ENCODE data around the gene NHSL2. TPM values are rescaled to one million over a fixed set of nuclear protein-coding genes. Genes with fewer than 3 reads are reported as not detected.
A peak's percentile ranks its signal among the peaks of the same experiment; 100 is the strongest.

NHSL2 gene
- total RNA-seq, 4 donors from 2014 or later: 10.4 to 31.4 (median 17.7) TPM

GRCh38 chrX:72125331-72126047, 214.8 kb downstream of the NHSL2 start:
- Histone ChIP-seq H3K4me3 (no peak overlapping the region), H3K27ac (replicated peaks in 1 of 4) (peak overlapping the region; percentile 79 to 83 (median 80)), H3K36me3 (no peaks in the 10 kb centered on the region), H3K9me3 (no peaks in the 10 kb centered on the region), H3K27me3 (peaks cover 0 to 3% (median 0%) of the 10 kb centered on the region in 4 donors), H3K4me1 (peaks cover 37 to 98% (median 95%) of the 10 kb centered on the region in 4 donors)
- WGBS: 33% methylated on average over 3 of the region's 6 CpGs
- TF ChIP-seq POLR2A (IDR thresholded peaks at IDR 0.05; ENCODE audit: low read depth) (no peak), CTCF (IDR thresholded peaks at IDR 0.05) (peak in 1 of 3 experiments; percentile 5), EP300 (IDR thresholded peaks at IDR 0.05) (no peak)
- no peak for DNase-seq (ENCODE audit: extremely low spot score)
- intact Hi-C loops (cut with DNase I): loop anchor here (2.0 kb wide), 1 partner anchor 107 kb away; no protein-coding TSS in a partner anchor

GRCh38 chrX:72126048-72126415, 215.4 kb downstream of the NHSL2 start:
- Histone ChIP-seq H3K27ac (replicated peaks in 1 of 4) (peak overlapping the region; percentile 79 to 83 (median 80)), H3K9me3 (no peaks in the 10 kb centered on the region), H3K4me1 (peaks cover 32 to 98% (median 95%) of the 10 kb centered on the region in 4 donors), H3K27me3 (peaks cover 0 to 3% (median 0%) of the 10 kb centered on the region in 4 donors), H3K4me3 (no peak overlapping the region), H3K36me3 (no peaks in the 10 kb centered on the region)
- no peak for DNase-seq (ENCODE audit: extremely low spot score)
- 39% methylated on average over 3 of the region's 3 CpGs for WGBS
- TF ChIP-seq POLR2AphosphoS5 (IDR thresholded peaks at IDR 0.05) (peak in 1 of 2 donors; percentile 24), CTCF (IDR thresholded peaks at IDR 0.05) (no peak), EP300 (IDR thresholded peaks at IDR 0.05) (no peak)
- intact Hi-C loops (cut with DNase I): loop anchor here (2.0 kb wide), 1 partner anchor 107 kb away; no protein-coding TSS in a partner anchor

DNA sequence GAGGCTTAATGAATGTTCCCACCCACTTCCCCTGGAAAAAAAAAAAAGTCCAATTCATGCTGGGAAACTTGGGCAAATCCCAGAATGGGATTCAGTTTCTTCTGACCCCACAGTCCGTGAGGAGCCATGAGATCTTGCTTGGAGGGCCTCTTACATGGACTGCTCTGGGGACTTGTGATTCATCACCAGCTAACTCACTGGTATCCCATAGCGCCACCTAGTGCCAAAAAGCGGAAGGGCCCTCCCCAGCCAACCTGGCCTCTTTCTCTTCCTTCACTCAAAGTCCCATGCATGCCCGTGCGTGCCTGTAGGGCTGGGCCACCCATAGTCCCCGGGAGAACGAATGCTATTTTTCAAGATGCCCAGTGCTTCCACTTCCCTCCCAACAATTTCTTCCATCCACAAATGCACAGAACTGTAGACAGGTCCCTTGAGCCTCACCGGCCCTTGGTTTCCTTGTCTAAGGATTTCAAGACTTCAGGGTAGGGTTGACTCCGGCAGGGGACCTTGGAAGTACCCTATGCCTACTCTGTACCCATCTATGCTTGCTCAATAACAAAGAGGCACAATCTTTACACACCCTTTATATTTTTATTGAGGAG, 216.0 kb downstream of the NHSL2 start:
- Histone ChIP-seq H3K36me3 (no peaks in the 10 kb centered on the region), H3K27ac (replicated peaks in 1 of 4) (peak overlapping the region; percentile 79 to 83 (median 80)), H3K9me3 (no peaks in the 10 kb centered on the region), H3K4me3 (no peak overlapping the region), H3K27me3 (peaks cover 0 to 3% (median 0%) of the 10 kb centered on the region in 4 donors), H3K4me1 (peaks cover 29 to 94% (median 90%) of the 10 kb centered on the region in 4 donors)
- peak; percentile 95 for DNase-seq (ENCODE audit: extremely low spot score)
- peak; percentile 84 to 86 (median 85) for TF ChIP-seq CTCF (IDR thresholded peaks at IDR 0.05)
- no peak for TF ChIP-seq EP300 (IDR thresholded peaks at IDR 0.05)
- TF ChIP-seq POLR2A (IDR thresholded peaks at IDR 0.05; ENCODE audit: low read depth): no peak
- peak; percentile 37 to 63 for TF ChIP-seq POLR2AphosphoS5 (IDR thresholded peaks at IDR 0.05)
- WGBS: 22% methylated on average over 9 of the region's 9 CpGs
- intact Hi-C loops (cut with DNase I): loop anchor here (2.0 kb wide), 1 partner anchor 108 kb away; no protein-coding TSS in a partner anchor

DNA sequence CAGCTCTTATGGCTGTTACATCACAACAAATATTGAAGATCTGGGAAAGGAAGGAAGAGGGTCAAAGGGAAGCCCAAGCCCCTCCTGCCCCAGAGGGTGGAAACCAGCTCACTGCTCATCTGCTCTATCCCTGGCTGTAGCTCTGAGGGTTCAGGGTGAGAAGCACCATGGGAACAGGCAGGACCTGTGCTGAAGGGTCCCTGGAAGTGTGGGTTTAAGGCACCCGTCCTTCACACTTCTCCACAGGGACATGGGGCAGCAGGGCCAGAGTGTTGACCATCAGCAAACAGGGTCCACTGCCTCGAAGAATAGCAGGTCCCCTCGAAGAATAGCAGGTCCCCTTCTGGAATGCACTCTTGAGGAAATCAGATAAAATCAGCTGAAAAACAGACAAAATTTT, 216.7 kb downstream of the NHSL2 start:
- Histone ChIP-seq H3K4me1 (peaks cover 29 to 90% (median 86%) of the 10 kb centered on the region in 4 donors), H3K27ac (replicated peaks in 1 of 4) (peak overlapping the region; percentile 49 to 83 (median 79)), H3K9me3 (no peaks in the 10 kb centered on the region), H3K36me3 (no peaks in the 10 kb centered on the region), H3K27me3 (peaks cover 0 to 3% (median 0%) of the 10 kb centered on the region in 4 donors), H3K4me3 (no peak overlapping the region)
- WGBS: 52% methylated on average over 3 of the region's 3 CpGs
- no peak for DNase-seq (ENCODE audit: extremely low spot score)
- no peak for TF ChIP-seq EP300 (IDR thresholded peaks at IDR 0.05)
- no peak for TF ChIP-seq POLR2AphosphoS5 (IDR thresholded peaks at IDR 0.05)
- TF ChIP-seq POLR2A (IDR thresholded peaks at IDR 0.05; ENCODE audit: low read depth): no peak
- TF ChIP-seq CTCF (IDR thresholded peaks at IDR 0.05): no peak
- intact Hi-C loops (cut with DNase I): loop anchor here (2.0 kb wide), 1 partner anchor 109 kb away; no protein-coding TSS in a partner anchor

Measured in esophagus muscularis mucosa (tissue), 4 donors.